Right ventricle myocardium superior (tissue), 1 donor: Measurements from ENCODE around the gene SERPINB2. TPM values are rescaled to one million over a fixed set of nuclear protein-coding genes. Genes with fewer than 3 reads are reported as not detected.

Experiments used
- ATAC-seq: fragments of 200-7000 bp; cut with Tn5 transposase; one replicate; pipeline ENCODE4 v1.9.1; 2020; ENCODE audit warnings: mild to moderate bottlenecking; ENCODE audit not compliant: poor library complexity
- DNase-seq: peaks from one replicate; pipeline ENCODE4 v3.0.0-alpha.2; 2020
- intact Hi-C: fragments of 100-400 bp; cut with DNase I; formaldehyde crosslinking; loops from one replicate; pipeline ENCODE4 v1.11.2; 2022
- total RNA-seq: library from RNA; stranded (reverse); fragmentation: NEBNext Ultra II Directional; extraction: Animal tissue kit (Norgen Biotek cat#: 25700); gene quantifications from one replicate; pipeline ENCODE4 v1.2.1, GENCODE V29; 2021
- donor health status: DM: no; HTN: yes; CAD: no; lungs with severe emphysema.

The SERPINB2 gene
- total RNA-seq, 1 donor from 2014 or later, result not detected

DNA sequence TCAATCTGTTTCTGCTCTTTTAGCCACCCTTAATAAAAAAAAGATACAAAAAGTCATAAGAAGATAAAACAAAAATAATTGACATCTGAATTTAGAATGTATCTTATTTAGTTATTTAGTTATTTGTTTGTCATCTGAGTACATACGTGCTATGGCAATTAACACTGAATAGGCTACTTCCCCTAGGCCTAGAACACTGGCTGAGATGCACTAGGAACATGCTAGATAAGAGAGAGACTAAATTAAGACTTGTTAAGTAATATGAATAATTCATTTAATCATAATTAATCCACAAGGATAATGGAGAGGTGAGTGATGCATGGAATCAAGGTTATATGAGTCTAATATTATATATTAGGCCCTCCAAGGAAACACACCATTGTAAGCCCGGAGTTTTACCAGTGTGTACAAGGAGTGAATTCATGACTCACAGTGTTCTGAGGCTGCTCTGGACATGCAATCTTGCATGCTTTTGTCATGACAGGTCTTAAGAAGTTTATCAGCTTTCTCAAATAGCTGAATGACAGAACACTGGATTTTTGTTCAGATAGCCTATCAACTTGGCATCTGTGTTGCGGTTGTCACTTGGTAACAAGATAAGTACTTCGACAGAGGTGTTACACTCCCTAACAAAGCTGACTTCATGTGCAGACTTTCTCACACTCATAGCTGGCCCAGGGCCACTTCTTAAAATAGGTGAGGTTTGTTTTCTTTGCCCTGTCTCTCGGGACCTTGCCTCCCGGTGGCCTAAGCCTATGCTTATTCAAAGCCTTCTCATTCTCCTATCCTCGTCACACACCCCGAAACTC lies 5.0 kb upstream of the SERPINB2 start:
- peak; percentile 92 for ATAC-seq
- no peak for DNase-seq
- intact Hi-C loops, result no loop called here

DNA sequence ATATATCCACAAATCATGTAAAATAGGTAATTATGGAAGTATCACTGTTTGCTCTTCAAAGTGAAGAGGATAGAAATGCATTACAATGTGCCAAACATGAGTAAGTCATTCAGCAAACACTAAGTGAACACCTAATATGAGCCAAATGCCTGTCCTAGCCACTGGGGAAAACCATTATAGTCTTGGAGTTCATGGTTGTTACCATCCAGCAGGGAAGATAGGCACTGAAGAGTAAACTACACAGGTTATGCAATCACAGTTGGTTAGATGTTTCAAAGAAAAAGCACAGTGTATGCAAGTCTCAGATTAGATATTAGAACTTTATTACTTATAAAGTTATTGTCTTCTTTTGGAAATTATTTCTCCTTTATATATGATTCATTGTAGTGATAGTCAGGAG lies 3.9 kb upstream of the SERPINB2 start:
- intact Hi-C loops, result no loop called here
- ATAC-seq, result no peak
- no peak for DNase-seq

DNA sequence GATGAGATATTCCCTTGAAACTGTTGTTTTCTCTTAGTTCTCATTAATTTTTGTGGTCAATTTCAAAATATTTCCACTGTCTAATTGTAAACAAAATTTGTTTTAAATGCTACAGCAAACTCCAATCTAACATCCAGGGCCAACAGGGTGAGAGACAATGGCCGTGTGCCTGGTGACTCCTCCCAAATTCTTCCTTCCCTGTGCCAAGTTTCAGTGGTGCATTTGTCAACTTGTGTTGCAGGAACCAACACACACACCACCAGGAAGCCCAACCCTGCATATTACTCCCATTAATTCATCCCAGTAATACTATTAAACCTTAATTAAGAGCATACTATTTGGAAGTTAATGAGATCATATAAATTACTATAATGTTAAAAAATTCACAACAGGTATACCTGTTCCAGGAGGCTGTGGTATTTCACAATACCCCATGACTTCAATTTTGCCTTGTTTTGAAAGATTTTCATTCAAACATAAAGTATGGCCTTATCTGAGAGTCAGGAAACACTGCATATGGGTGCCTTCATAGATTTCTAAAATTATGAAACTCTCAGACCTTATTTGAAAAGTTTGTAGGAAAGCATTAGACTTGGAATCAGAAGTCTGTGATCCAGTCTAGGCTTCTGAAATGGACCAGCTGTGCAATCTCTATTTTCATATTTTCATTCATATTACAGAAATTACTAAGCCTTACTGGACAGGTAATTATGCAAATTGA lies 1.1 kb downstream of the SERPINB2 start:
- DNase-seq (no peak), ATAC-seq (no peak)
- intact Hi-C loops, result no loop called here

DNA sequence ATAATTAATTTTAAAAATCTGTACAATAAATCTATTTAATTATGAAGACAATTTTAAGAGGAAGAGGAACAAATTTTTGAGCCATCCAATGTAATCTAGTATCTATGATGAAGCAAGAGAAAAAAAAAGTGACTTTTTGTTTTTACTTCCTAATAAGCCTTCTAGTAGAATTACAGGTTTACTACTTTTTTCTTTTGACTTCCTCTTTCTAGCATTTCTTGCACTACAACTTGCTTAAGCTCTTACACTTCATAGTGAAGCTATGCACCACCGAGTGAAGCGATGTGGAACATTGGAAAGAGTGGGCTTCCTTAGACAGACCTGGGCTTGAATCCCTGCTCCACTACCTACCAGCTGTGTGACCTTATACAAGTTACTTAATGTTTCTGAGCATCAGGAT lies 2.1 kb downstream of the SERPINB2 start:
- DNase-seq (no peak), ATAC-seq (no peak)
- intact Hi-C loops, result no loop called here

DNA sequence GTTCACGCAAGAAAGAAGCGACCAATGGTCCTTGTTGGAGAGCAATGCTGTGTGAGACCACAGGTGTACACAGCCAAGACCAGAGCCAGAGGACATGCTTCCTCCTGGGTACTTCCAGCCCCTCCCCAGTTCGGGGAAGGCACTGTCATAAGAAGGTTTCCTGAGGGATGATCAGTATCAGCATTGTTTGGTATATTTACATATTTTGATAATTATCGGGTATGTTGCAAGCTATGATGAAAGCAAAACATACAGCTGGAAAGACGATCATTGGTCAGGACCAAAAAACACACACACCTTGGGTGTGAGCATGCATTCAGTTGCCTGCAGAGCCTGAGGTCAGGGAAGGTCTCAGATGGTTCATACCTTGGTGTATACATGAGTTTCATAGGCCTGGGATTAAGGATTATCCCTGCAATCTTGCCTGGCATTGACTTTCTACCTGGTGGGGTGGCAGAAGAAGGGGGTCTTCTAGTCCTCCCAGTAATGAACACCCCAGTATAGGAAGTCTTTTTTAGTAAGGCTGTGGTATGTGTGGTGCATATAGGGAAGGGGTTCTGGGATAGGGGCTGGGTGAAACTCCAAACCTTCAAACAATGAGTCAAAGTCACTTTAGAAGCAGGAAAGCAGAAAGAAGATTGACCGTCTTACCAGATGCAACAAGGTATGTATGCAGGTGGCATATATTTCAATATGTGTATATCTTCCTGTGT lies 2.9 kb downstream of the SERPINB2 start:
- DNase-seq (no peak), ATAC-seq (no peak)
- intact Hi-C loops, result no loop called here

DNA sequence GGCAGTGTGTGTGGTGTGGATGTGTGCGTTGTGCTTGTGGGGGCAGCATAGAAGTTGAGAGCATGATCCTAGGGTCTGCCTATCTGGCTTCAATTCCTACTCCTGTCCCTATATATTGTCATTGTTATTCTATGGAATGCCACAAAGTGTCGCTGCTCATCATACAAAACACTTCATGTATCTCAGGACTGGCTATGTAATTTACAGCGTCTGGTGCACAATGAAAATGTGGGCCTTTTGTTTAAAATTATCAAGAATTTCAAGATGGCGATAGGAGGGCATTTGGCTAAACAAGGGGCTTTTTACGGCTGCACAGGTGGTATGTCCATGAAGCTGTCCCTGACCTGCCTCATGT lies 3.4 kb downstream of the SERPINB2 start:
- intact Hi-C loops, result no loop called here
- ATAC-seq, result no peak
- DNase-seq, result no peak

DNA sequence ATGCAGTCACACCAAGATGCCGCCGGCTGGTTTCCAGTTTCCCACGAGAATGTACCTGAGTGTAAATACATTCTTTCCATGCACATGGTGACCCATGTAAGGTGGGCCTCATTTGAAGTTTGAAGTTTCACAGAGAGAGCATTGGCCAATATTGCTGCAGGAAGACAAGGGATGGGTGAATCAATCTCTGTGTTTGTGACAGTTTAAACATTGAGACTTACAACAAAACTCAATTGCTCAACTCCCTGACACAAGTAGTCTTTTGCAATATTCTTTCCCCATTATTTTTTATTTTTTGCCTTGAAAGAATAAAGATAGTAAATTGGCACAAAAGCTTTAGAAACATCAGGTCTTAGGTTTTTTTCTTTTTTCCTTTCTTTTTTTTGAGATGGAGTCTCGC lies 5.1 kb downstream of the SERPINB2 start:
- intact Hi-C loops, result no loop called here
- DNase-seq, result no peak
- no peak for ATAC-seq

DNA sequence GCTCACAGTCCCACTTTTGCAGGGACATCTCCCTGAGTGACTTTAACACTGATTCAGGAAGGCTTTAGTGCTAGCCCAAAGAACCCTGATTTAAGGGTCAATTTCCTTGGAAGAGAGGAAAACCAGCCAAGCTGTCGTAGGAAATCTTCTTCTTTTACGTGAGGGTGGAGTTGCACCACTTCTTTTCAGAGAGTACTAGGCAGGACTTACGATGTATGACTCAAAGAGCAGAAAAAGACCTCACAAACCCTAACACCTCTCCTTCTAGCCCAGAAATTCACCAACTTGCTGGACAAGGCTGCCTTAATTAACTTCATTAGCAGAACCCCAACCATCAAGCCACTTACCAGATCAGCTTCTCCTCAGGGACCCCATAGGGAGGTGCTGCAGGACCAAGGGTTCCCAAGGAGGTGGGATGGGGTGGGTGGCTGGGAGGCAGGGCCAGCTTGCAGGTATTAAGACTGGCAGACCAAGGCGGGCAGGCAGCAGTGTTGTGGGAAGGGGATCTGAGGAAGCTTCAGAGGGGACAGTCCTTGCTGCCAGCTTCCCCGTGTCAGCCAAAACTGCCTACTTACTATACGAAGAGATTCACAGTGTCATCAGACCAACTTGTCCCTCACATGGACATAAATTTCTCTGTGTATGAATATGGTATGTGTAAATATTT lies 6.7 kb downstream of the SERPINB2 start:
- intact Hi-C loops, result no loop called here
- DNase-seq, result no peak
- ATAC-seq, result no peak

DNA sequence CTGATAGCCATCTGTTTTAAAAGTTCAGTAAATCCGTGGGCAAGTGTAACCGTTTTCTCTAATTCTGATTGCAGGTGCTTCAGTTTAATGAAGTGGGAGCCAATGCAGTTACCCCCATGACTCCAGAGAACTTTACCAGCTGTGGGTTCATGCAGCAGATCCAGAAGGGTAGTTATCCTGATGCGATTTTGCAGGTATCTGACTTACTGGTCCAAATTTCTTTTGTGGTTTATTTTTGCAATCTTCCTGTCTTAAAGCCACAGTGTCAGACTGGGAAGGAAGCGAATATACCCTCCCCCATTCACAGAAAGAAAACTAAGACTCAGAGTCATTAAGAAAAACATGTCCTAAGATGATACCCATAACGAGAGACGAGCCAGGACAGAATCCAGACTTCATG lies 7.7 kb downstream of the SERPINB2 start:
- intact Hi-C loops, result no loop called here
- ATAC-seq (no peak), DNase-seq (no peak)

DNA sequence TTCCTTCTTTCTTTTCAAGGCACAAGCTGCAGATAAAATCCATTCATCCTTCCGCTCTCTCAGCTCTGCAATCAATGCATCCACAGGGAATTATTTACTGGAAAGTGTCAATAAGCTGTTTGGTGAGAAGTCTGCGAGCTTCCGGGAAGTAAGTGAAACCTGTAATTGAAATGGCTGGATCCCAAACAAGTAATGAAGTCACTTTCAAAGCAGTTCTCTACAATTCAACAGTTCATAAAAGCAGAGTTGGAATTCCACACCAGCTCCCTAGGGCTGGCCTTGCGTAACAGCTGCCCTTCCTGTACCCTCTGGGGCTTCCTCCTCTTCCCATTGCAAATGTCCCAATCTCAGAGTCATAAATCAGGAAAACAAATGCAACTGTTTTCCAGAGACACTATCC lies 9.6 kb downstream of the SERPINB2 start:
- DNase-seq (no peak), ATAC-seq (no peak)
- intact Hi-C loops, result no loop called here

DNA sequence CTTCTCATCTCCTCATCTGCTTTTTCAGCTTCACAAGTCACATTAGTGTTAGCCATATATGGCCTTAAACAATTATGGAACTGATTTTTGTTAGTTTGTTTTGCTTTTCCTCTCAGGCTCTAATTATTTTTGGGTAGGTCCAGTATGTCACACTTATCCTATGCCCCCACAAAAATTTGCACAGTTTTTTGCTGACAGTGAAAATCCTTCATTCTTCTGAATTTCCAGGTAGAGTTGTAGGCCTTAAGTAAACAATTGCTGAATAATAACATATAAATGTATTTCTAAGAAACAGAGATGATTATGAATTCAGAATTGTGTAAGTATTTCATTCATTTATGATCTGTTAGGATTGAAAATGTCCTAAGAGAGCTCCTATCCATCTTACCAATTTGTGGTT lies 11.7 kb downstream of the SERPINB2 start:
- intact Hi-C loops, result no loop called here
- ATAC-seq (no peak), DNase-seq (no peak)

DNA sequence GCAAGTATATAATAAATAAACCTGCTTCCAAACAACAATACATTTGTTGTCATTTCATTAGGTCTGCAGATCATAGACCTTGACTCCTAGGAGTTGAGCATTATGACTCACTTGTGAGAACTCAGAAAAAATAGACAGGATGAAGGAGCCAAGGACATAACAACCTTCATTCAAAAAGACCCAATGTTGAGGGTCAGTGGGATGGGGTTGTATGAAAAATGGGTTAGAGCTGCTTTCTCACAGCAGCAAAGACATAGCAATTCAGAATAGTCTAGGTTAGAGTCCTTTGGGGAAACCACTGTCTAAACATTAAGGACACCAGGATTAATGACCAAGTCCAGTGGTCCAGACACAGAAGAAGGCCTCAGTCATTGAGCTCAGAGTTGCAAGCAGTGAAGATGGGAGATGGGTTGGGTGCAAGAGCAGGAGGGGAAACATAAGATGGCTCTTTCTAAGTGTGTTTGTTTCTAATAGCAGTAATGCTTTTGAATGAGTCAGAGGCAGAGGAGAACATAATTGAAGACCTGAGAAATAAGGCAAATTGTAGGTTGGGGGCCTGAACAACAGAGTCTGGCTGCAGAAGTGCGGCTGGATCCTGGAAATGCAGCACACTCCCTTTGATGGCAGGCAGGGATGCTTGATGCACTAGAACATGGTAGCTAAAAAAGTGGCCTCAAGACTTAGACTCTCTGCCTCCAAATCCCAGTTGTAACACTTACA lies 16.5 kb downstream of the SERPINB2 start:
- DNase-seq, result no peak
- no peak for ATAC-seq
- intact Hi-C loops, result no loop called here

DNA sequence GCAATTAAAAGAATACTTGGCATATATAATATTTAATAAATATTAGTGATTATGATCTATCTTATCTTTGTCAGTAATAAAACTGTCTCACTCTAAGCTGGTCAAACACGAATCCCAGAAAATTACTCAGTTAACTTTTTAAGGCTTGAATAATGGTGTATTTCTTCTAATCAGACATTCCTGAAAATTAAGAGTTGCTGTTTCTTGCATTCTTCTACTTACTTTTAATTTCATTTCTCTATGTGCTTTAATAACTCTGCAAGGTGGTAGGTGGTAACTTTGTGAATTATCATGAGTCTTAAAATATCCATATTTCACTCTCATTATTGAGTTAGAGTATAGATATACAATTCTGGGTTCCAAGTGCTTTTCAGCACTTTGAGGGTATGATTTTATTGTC lies 17.2 kb downstream of the SERPINB2 start:
- intact Hi-C loops, result no loop called here
- DNase-seq (no peak), ATAC-seq (no peak)

DNA sequence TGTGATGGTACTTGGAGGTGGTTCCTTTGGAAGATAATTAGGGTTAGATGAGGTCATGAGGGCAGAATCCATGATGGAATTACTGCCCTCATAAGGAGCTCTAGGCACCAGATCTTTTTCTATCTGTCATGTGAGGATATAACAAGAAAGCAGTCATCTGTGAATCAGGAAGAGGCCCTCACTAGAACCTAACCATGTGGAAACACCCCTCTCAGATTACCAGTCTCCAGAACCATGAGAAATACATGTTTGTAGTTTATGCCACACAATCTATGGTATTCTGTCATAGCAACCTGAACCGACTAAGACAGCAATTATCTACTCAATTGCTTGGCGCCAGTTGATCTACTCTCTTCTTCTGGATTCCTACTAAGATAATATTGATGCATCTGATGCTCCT lies 17.9 kb downstream of the SERPINB2 start:
- intact Hi-C loops, result no loop called here
- DNase-seq (no peak), ATAC-seq (no peak)

DNA sequence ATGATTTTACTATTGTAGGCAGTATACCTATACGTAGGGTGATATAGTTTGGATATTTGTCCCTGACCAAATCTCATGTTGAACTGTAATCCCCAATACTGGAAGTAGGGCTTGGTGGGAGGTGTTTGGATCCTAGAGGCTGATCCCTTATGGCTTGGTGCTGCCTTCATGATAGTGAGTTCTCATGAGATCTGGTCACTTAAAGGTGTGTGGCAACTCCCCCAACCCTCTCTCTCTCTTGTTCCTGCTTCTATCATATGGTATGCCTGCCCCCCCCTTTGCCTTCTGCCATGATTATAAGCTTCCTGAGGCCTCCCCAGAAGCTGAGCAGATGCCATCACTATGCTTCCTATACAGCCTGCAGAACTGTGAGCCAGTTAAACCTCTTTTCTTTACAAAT lies 18.6 kb downstream of the SERPINB2 start:
- DNase-seq (no peak), ATAC-seq (no peak)

DNA sequence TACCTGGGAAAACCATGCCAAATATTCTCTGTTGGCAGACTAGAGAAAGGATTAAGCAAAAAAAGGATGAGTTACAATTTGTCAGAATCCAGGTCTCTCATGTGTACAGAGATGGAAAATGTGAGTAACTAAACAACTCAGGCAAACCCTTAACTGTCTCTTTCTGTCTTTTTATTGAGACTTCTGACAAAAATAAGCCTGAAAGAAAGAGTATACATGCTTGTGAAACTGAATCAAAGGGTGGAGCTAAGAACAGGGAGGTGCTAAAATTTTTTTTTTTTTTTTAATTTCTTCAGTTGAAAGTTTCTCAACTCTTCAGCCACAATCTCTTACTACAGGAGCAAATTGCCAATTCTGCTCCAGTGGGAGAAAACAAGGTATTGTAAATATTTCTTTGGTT lies 20.2 kb downstream of the SERPINB2 start, which contains the start of gene SERPINB10:
SERPINB10 (plus strand) TSS at position 295 of the 400 bp plus-strand sequence. CDS start 7,553 bp downstream, outside the sequence.
- ATAC-seq, result no peak
- DNase-seq, result no peak

More for the DNA sequence above, 18.6 kb downstream of the SERPINB2 start:
- intact Hi-C loops, result no loop called here

DNA sequence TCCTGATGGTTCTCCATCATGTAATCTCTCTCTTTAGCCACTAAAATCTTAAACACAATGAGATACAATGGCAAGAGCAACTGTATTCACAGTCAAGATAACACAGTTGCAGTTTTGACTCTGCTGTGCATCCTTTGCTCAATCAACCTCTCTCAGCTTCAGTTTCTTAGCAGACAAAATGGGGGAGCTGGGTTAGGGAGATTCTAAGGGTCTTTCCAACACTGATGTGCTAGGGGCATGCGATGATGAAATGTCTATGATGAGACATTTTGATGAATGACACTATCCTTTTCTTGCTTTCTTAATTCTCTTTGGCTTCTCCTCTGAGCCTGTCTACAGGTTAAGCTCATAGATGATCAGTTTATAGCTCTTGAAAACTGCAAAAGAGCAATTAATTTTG lies 21.4 kb downstream of the SERPINB2 start:
- intact Hi-C loops, result no loop called here
- DNase-seq (no peak), ATAC-seq (no peak)

More for the DNA sequence above, 20.2 kb downstream of the SERPINB2 start, which contains the start of gene SERPINB10:
- intact Hi-C loops, result no loop called here

DNA sequence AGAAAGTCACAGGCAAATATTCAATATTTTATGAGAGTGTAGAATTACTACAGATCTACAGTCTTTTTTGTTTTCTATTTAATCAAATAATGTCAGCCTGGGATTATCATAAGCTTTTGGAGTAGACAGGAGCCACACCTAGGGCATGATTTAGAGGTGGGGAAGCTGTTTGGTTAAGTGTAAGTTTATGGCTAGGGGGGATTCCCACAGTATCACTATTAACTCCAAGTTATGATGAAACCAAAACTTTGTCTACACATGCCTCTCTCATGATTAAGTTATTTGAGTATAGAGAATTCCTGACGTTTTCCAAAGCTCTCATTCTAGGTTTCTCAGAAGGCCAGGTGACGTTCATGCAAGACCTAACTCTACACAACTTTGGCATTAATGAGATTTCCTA lies 22.4 kb downstream of the SERPINB2 start:
- no peak for ATAC-seq
- no peak for DNase-seq
- intact Hi-C loops, result no loop called here

DNA sequence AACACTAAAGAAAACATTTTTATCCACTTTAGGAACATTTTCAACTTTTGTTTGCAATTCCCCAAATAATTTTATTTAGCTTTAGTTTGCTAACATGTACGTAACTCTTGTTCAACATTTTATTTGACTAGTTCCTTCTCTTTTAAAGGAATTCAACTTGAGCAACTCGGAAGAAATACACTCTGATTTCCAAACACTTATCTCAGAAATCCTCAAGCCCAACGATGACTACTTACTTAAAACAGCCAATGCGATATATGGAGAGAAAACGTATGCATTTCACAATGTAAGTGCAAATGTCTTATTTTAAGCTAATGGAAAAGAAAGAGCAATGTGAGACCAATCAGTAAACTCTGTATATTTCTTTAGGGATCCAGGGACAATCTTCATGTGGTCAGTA lies 30.3 kb downstream of the SERPINB2 start:
- ATAC-seq (no peak), DNase-seq (no peak)
- intact Hi-C loops, result no loop called here
